ENCODE measurements around the gene PDE6B. TPM values are rescaled to one million over a fixed set of nuclear protein-coding genes. Genes with fewer than 3 reads are reported as not detected.

The PDE6B gene
- total and polyA plus RNA-seq, 2 of the 13 experiments (the other 11 are each of a cell fraction or from before 2014, with no cell fraction given) = 0.38 to 0.40 TPM

- H3K27me3 ChIP-seq (ENCODE audit: control insufficient read depth in 1 of 2, insufficient read depth in 2 of 2, low read length in 2 of 2) = peaks cover 11 to 38% of the 10 kb centered on the region in 2 experiments
- no peak overlapping the region for H3K9ac ChIP-seq (ENCODE audit: insufficient read depth, low read depth, low read length)
- peak; percentile 39 for ATAC-seq
- peaks cover 9% of the 10 kb centered on the region for H3K9me3 ChIP-seq (ENCODE audit: low read length)
- ChIA-PET POLR2A (no interaction called here), CTCF (ENCODE audit: low intra/inter-chr PET ratio, low total read pairs) (no interaction called here)
- BruUV-seq (replicated peaks) = no TSS peak
- no peak overlapping the region for H3K27ac ChIP-seq (ENCODE audit: extremely low read length, insufficient read depth, low read length)
- H3K36me3 ChIP-seq (replicated peaks in 1 of 2; ENCODE audit: control insufficient read depth in 1 of 2, insufficient read depth in 2 of 2, low read length in 2 of 2) = no peaks in the 10 kb centered on the region
- H3K4me3 ChIP-seq (replicated peaks in 1 of 3; ENCODE audit: insufficient read depth in 1 of 3, low read depth in 2 of 3, low read length in 3 of 3) = peak overlapping the region in 1 of 3 experiments; percentile 39; a peak in 2 of 6 replicates
- H4K20me1 ChIP-seq (ENCODE audit: insufficient read depth, low read length) = no peaks in the 10 kb centered on the region
- FAIRE-seq = no peak
- no peak overlapping the region for H2AFZ ChIP-seq (ENCODE audit: low read length)
- H3K79me2 ChIP-seq (ENCODE audit: insufficient read depth, low read length) = no peaks in the 10 kb centered on the region
- DNase-seq (ENCODE audit: low spot score) = no peak
- 20% methylated on average over 19 of the region's 32 CpGs for WGBS (ENCODE audit: low lambda C conversion rate)
- intact Hi-C loops (cut with micrococcal nuclease; ENCODE audit: unreplicated experiment) (no loop called here), in situ Hi-C loops (cut with HindIII; ENCODE audit: extremely low pct_ligation_motif_present, low pct_unique_long_range_greater_than_20kb) (no loop called here)
- peak overlapping the region; percentile 71 for H3K4me2 ChIP-seq (ENCODE audit: low read depth, low read length)
- peaks cover 63% of the 10 kb centered on the region for H3K4me1 ChIP-seq (ENCODE audit: insufficient read depth, low read length)
- TF ChIP-seq GFI1 (CRISPR knock-in tag; IDR thresholded peaks at IDR 0.05; ENCODE audit: borderline replicate concordance) (0 out of 2 replicates have a peak, but pooled peaks have one; percentile 43), NRL (CRISPR knock-in tag; IDR thresholded peaks at IDR 0.05; ENCODE audit: borderline replicate concordance) (0 out of 2 replicates have a peak, but pooled peaks have one; percentile 26), CTCF (CRISPR knock-in tag; IDR thresholded peaks at IDR 0.05) (peak; percentile 40; the same call in 1 of the 2 replicates), IKZF1 (IDR thresholded peaks at IDR 0.05) (no peak), ZFP91 (CRISPR knock-in tag; IDR thresholded peaks at IDR 0.05; ENCODE audit: borderline replicate concordance) (0 out of 2 replicates have a peak, but pooled peaks have one; percentile 5), ZNF44 (CRISPR knock-in tag; IDR thresholded peaks at IDR 0.05) (no peak), ZNF326 (CRISPR knock-in tag; IDR thresholded peaks at IDR 0.05; ENCODE audit: borderline replicate concordance) (no peak), CBX1 (IDR thresholded peaks at IDR 0.05; ENCODE audit: low read depth) (no peak), ZNF350 (CRISPR knock-in tag; IDR thresholded peaks at IDR 0.05; ENCODE audit: borderline replicate concordance, low read depth) (0 out of 2 replicates have a peak, but pooled peaks have one; percentile 29), UBTF (CRISPR knock-in tag; IDR thresholded peaks at IDR 0.05) (peak; percentile 50; the same call in 1 of the 2 replicates), FOXP1 (IDR thresholded peaks at IDR 0.05) (no peak), FOXP1 (CRISPR knock-in tag; IDR thresholded peaks at IDR 0.05) (no peak), HBP1 (CRISPR knock-in tag; IDR thresholded peaks at IDR 0.05; ENCODE audit: low read depth) (no peak)
Observed at GRCh38 chr4:578451-579443, 46.6 kb upstream of the PDE6B start.
